ENCODE data around the gene UQCC3.
"Not testable (repeated sequence)": the region's sequence is repeated elsewhere in the genome, so short reads cannot be mapped to it uniquely, and the experiment has no call there.

UQCC3 gene

GRCh38 chr11:62665599-62666258 lies 5.7 kb upstream of the UQCC3 start:
- DNase-seq (ENCODE audit: low read depth, low spot score), result no peak

- no peak for DNase-seq (ENCODE audit: low read depth, low spot score)
Observed at GRCh38 chr11:62666259-62666926, 5.1 kb upstream of the UQCC3 start.

- DNase-seq (ENCODE audit: low read depth, low spot score), result no peak
Observed at GRCh38 chr11:62667460-62667859, 4.0 kb upstream of the UQCC3 start.

GRCh38 chr11:62669420-62670161 lies 1.9 kb upstream of the UQCC3 start:
- DNase-seq (ENCODE audit: low read depth, low spot score), result no peak

- no peak for DNase-seq (ENCODE audit: low read depth, low spot score)
Observed at GRCh38 chr11:62671236-62671607, 251 bp upstream of the UQCC3 start.

- no peak for DNase-seq (ENCODE audit: low read depth, low spot score)
Observed at GRCh38 chr11:62673196-62673525, 1.7 kb downstream of the UQCC3 start.

- not testable (repeated sequence) for DNase-seq (ENCODE audit: low read depth, low spot score)
Observed at GRCh38 chr11:62675415-62675814, 3.9 kb downstream of the UQCC3 start.

- no peak for DNase-seq (ENCODE audit: low read depth, low spot score)
Observed at GRCh38 chr11:62676698-62677097, 5.2 kb downstream of the UQCC3 start.

- no peak for DNase-seq (ENCODE audit: low read depth, low spot score)
Observed at GRCh38 chr11:62677156-62677555, 5.7 kb downstream of the UQCC3 start.

- no peak for DNase-seq (ENCODE audit: low read depth, low spot score)
Observed at GRCh38 chr11:62677714-62678113, 6.2 kb downstream of the UQCC3 start.

- no peak for DNase-seq (ENCODE audit: low read depth, low spot score)
Observed at GRCh38 chr11:62678433-62678769, 6.9 kb downstream of the UQCC3 start.

GRCh38 chr11:62678770-62679696 lies 7.6 kb downstream of the UQCC3 start, which contains the start of gene UBXN1:
Gene UBXN1, minus strand, starts transcription at chr11:62679073. Its CDS starts 150 bp downstream, at chr11:62678923.
- peak; percentile 63 for DNase-seq (ENCODE audit: low read depth, low spot score)

GRCh38 chr11:62680825-62681240 lies 9.4 kb downstream of the UQCC3 start:
- no peak for DNase-seq (ENCODE audit: low read depth, low spot score)

- DNase-seq (ENCODE audit: low read depth, low spot score), result no peak
Observed at GRCh38 chr11:62682518-62682917, 11.0 kb downstream of the UQCC3 start.

- DNase-seq (ENCODE audit: low read depth, low spot score), result no peak
Observed at GRCh38 chr11:62687508-62688396, 16.3 kb downstream of the UQCC3 start.

GRCh38 chr11:62688491-62688890 lies 17.0 kb downstream of the UQCC3 start:
- DNase-seq (ENCODE audit: low read depth, low spot score), result no peak

- DNase-seq (ENCODE audit: low read depth, low spot score), result no peak
Observed at GRCh38 chr11:62689421-62690183, 18.1 kb downstream of the UQCC3 start, which contains the start of gene LRRN4CL. Gene LRRN4CL, minus strand, starts transcription at chr11:62689530. Its CDS starts 1,022 bp downstream, at chr11:62688508.

GRCh38 chr11:62693624-62694023 lies 22.2 kb downstream of the UQCC3 start:
- not testable (repeated sequence) for DNase-seq (ENCODE audit: low read depth, low spot score)

- DNase-seq (ENCODE audit: low read depth, low spot score), result no peak
Observed at GRCh38 chr11:62694455-62695167, 23.1 kb downstream of the UQCC3 start.

Measured in brain pericyte (primary cell).